Measurements from ENCODE around the gene FPR1. TPM values are rescaled to one million over a fixed set of nuclear protein-coding genes. Genes with fewer than 3 reads are reported as not detected.

Gene FPR1
- total RNA-seq, 1 donor, result not detected

GRCh38 chr19:51750400-51751094 lies 1.1 kb downstream of the FPR1 start:
- DNase-seq (ENCODE audit: low read depth), result no peak

GRCh38 chr19:51749979-51750378 lies 1.7 kb downstream of the FPR1 start:
- H3K4me3 ChIP-seq (ENCODE audit: low read depth, low read length), result no peak overlapping the region
- DNase-seq (ENCODE audit: low read depth), result no peak
- no peak for TF ChIP-seq CTCF (IDR thresholded peaks at IDR 0.05; ENCODE audit: insufficient read depth, low read length)

More at GRCh38 chr19:51750400-51751094, 1.1 kb downstream of the FPR1 start:
- no peak overlapping the region for H3K4me3 ChIP-seq (ENCODE audit: low read depth, low read length)
- TF ChIP-seq CTCF (IDR thresholded peaks at IDR 0.05; ENCODE audit: insufficient read depth, low read length), result no peak

GRCh38 chr19:51746731-51747130 lies 4.9 kb downstream of the FPR1 start:
- no peak for TF ChIP-seq CTCF (IDR thresholded peaks at IDR 0.05; ENCODE audit: insufficient read depth, low read length)
- no peak overlapping the region for H3K4me3 ChIP-seq (ENCODE audit: low read depth, low read length)
- DNase-seq (ENCODE audit: low read depth), result no peak

- DNase-seq (ENCODE audit: low read depth), result no peak
- H3K4me3 ChIP-seq (ENCODE audit: low read depth, low read length), result no peak overlapping the region
- no peak for TF ChIP-seq CTCF (IDR thresholded peaks at IDR 0.05; ENCODE audit: insufficient read depth, low read length)
These were observed 8.3 kb downstream of the FPR1 start for GRCh38 chr19:51743405-51743804.

- H3K4me3 ChIP-seq (ENCODE audit: low read depth, low read length), result no peak overlapping the region
- peak; percentile 48 for DNase-seq (ENCODE audit: low read depth)
- no peak for TF ChIP-seq CTCF (IDR thresholded peaks at IDR 0.05; ENCODE audit: insufficient read depth, low read length)
These were observed 8.9 kb downstream of the FPR1 start for GRCh38 chr19:51742789-51743188.

- no peak overlapping the region for H3K4me3 ChIP-seq (ENCODE audit: low read depth, low read length)
- TF ChIP-seq CTCF (IDR thresholded peaks at IDR 0.05; ENCODE audit: insufficient read depth, low read length), result no peak
- DNase-seq (ENCODE audit: low read depth), result no peak
These were observed 11.3 kb downstream of the FPR1 start for GRCh38 chr19:51740356-51740755.
